ENCODE results near the gene TOM1L2. TPM values are rescaled to one million over a fixed set of nuclear protein-coding genes. Genes with fewer than 3 reads are reported as not detected.

TOM1L2 gene
- total and polyA plus RNA-seq, 2 experiments from 2014 or later, result 25.5 to 31.0 TPM

DNA sequence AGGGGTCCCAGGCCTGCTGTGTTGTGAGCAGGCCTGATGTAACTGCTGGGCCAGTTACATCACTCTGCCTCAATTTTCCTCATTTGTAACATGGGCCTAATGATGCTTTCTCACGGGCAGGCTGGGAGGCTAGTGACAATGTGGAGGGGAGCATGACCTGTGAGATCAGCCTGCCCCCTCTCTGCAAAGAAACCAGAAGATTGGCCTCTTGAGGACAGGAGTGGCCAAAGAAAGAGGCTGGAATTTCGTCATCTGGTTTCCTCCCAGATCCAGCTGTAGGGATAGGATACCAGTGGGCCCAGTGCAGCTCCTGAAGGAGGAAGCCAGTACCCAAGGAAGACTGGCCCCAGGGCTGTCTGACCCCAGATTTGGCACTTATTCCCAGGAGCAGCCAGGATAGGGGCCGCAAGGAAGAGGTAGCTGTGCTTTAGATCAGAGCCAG lies 134.8 kb downstream of the TOM1L2 start:
- no peaks in the 10 kb centered on the region for H3K9me3 ChIP-seq (ENCODE audit: low read depth)
- H4K20me1 ChIP-seq (ENCODE audit: insufficient read depth), result no peaks in the 10 kb centered on the region
- in situ Hi-C loops (cut with MboI), result no loop called here
- no peaks in the 10 kb centered on the region for H3K36me3 ChIP-seq (ENCODE audit: low read depth)
- peak; percentile 87 for DNase-seq
- H3K9me2 ChIP-seq (ENCODE audit: insufficient read depth), result no peaks in the 10 kb centered on the region
- TF ChIP-seq EZH2 (IDR thresholded peaks at IDR 0.05; ENCODE audit: insufficient read depth, poor library complexity, severe bottlenecking) (no peak), EZH2phosphoT487 (IDR thresholded peaks at IDR 0.05; ENCODE audit: insufficient read depth, low read depth) (no peak)
- peaks cover 38% of the 10 kb centered on the region for H3K4me1 ChIP-seq (ENCODE audit: insufficient read depth)
- peak overlapping the region; percentile 79 for H3K4me3 ChIP-seq
- peak overlapping the region; percentile 86 for H3K4me2 ChIP-seq (ENCODE audit: unreplicated experiment)
- peaks cover 38% of the 10 kb centered on the region for H3F3A ChIP-seq (ENCODE audit: insufficient read depth)
- H3K27me3 ChIP-seq (replicated peaks; ENCODE audit: insufficient read depth), result no peaks in the 10 kb centered on the region
- whole genome bisulfite sequencing, 2 experiments (ENCODE audit: low coverage in 1 of 2, low lambda C conversion rate in 2 of 2, missing lambda C conversion rate in 2 of 2), result 17 to 29% methylated on average over 3 of the region's 3 CpGs
- H2AFZ ChIP-seq, result peak overlapping the region; percentile 16
- peak overlapping the region; percentile 93 for H3K9ac ChIP-seq
- H3K27ac ChIP-seq, result peak overlapping the region; percentile 95
- H3K79me2 ChIP-seq (ENCODE audit: insufficient read depth), result peaks cover 34% of the 10 kb centered on the region

DNA sequence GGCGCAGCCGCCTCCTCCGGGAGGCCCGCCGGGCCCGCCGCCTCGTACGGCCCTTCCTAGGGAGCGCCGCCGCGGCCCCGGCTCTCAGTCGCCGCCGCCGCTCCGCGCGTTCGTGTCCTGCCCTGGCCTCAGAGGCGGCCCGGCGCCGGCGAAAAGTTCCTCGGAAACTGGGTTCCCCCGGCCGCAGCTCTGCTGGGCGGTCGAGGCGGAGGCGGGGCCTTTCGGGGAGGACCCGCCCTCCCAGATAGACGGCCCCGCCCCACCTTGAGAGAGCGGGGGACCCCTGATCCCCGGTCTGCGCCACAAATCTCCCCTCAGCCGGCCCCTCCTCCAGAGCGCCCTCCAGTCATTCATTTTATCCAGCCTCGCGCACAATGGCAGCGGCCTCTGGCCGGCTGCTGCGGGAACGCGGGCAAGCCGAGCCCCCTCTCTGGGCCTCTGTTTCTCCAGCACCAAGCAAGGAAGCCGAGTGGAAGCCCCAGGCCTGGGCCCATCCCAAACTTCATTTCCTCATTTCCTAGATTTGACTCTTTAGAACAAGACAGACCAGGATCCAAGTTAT lies 135.3 kb downstream of the TOM1L2 start, which contains the start of gene SREBF1:
TSS of gene SREBF1 (minus strand) at position 169 of the 562 bp plus-strand sequence. CDS start 169 bp downstream, outside the sequence.
- Histone ChIP-seq H3K27me3 (replicated peaks; ENCODE audit: insufficient read depth) (no peaks in the 10 kb centered on the region), H2AFZ (peak within 1 kb of the TSS; percentile 70), H3K9me2 (ENCODE audit: insufficient read depth) (no peaks in the 10 kb centered on the region), H3K79me2 (ENCODE audit: insufficient read depth) (peaks cover 39% of the 10 kb centered on the region), H3K36me3 (ENCODE audit: low read depth) (no peaks in the 10 kb centered on the region), H3K4me2 (ENCODE audit: unreplicated experiment) (peak within 1 kb of the TSS; percentile 86), H3K9me3 (ENCODE audit: low read depth) (no peaks in the 10 kb centered on the region), H3F3A (ENCODE audit: insufficient read depth) (peaks cover 38% of the 10 kb centered on the region), H3K4me1 (ENCODE audit: insufficient read depth) (peaks cover 38% of the 10 kb centered on the region), H3K4me3 (peak within 1 kb of the TSS; percentile 79), H3K9ac (peak within 1 kb of the TSS; percentile 93), H4K20me1 (ENCODE audit: insufficient read depth) (no peaks in the 10 kb centered on the region), H3K27ac (peak within 1 kb of the TSS; percentile 95)
- no peak for TF ChIP-seq EZH2 (IDR thresholded peaks at IDR 0.05; ENCODE audit: insufficient read depth, poor library complexity, severe bottlenecking)
- TF ChIP-seq EZH2phosphoT487 (IDR thresholded peaks at IDR 0.05; ENCODE audit: insufficient read depth, low read depth), result no peak
- in situ Hi-C loops (cut with MboI), result no loop called here
- WGBS, 2 experiments (ENCODE audit: low coverage in 1 of 2, low lambda C conversion rate in 2 of 2, missing lambda C conversion rate in 2 of 2), result 6% methylated on average over 29 to 45 of the region's 52 CpGs
- DNase-seq, result peak; percentile 81

DNA sequence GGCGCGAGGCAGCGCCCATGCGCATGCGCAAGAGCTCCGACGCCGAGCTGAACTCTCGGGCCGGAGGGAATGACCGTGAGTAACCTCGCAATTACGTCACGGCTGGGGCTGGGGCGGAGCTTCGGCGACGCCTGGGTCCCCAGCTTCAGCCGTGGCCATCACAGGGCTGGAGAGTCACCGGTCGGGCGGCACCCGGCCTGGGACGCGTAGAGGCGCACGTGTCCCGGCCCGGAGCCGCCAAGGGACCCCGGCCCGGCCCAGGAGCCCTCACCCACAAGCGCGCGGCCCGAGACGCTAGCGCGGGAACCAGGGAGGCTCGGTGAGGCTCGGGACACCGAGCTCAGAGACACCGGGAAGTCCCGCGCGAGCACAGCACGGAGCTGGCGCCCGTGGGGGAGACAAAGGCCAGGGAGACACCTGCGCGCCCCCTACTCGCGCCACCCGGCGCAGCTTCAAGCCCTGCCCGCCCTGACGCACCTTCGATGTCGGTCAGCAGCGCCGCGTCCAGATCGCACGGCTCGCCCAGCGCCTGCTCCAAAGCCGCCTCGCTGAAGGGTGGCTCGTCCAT lies 135.9 kb downstream of the TOM1L2 start:
- peak overlapping the region; percentile 79 for H3K4me3 ChIP-seq
- 1 to 3% methylated on average over 56 to 67 of the region's 69 CpGs for whole genome bisulfite sequencing, 2 experiments (ENCODE audit: low coverage in 1 of 2, low lambda C conversion rate in 2 of 2, missing lambda C conversion rate in 2 of 2)
- H2AFZ ChIP-seq, result peak overlapping the region; percentile 70; the same call in 1 of the 2 replicates
- in situ Hi-C loops (cut with MboI), result no loop called here
- H3K79me2 ChIP-seq (ENCODE audit: insufficient read depth), result peaks cover 44% of the 10 kb centered on the region
- no peaks in the 10 kb centered on the region for H3K27me3 ChIP-seq (replicated peaks; ENCODE audit: insufficient read depth)
- no peaks in the 10 kb centered on the region for H4K20me1 ChIP-seq (ENCODE audit: insufficient read depth)
- H3K4me1 ChIP-seq (ENCODE audit: insufficient read depth), result peaks cover 37% of the 10 kb centered on the region
- H3K36me3 ChIP-seq (ENCODE audit: low read depth), result no peaks in the 10 kb centered on the region
- no peaks in the 10 kb centered on the region for H3K9me2 ChIP-seq (ENCODE audit: insufficient read depth)
- TF ChIP-seq EZH2phosphoT487 (IDR thresholded peaks at IDR 0.05; ENCODE audit: insufficient read depth, low read depth) (no peak), EZH2 (IDR thresholded peaks at IDR 0.05; ENCODE audit: insufficient read depth, poor library complexity, severe bottlenecking) (no peak)
- H3F3A ChIP-seq (ENCODE audit: insufficient read depth), result peaks cover 34% of the 10 kb centered on the region
- peak overlapping the region; percentile 86 for H3K4me2 ChIP-seq (ENCODE audit: unreplicated experiment)
- peak overlapping the region; percentile 95 for H3K27ac ChIP-seq
- H3K9me3 ChIP-seq (ENCODE audit: low read depth), result no peaks in the 10 kb centered on the region
- H3K9ac ChIP-seq, result peak overlapping the region; percentile 93
- peak; percentile 97 for DNase-seq

DNA sequence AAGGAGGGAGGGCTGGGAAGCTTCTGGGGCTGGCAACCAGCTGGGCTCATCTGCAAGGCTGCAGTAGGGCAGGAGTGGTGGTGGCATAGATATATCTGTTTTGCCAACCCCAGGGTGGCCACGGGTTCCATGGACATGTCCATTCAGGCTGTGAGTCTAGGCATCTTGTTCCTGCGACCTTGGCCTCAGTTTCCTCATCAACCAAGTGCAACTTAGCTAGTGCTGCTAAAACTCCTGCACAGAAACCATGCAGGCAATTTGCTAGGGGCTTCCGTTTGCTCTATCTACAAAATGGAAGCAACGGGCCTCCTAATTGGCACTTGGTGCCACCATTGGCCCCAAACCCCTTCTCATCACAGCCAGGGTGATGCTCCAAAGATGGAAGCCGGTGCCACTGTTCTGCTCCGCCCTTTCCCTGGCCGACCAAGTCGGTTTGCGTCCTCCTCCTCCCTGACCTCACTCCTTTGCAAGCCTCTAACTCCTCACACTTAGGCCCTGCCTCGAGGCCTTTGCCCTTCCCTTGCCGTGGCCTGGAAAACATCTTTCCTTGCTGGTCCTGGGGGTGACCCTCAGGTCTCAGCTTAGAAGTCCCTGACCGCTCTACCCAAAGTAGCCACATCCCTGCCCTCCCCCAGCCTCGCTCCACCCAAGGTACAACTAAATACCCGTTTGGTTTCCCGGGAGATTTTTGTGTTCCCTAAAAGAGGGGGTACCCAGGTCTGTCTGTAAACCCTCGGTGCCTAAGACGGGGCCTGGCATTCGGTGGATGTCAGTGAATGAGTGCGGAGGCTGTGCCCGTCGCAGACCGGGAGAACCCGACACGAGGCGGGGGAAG lies 136.6 kb downstream of the TOM1L2 start:
- H2AFZ ChIP-seq, result peak overlapping the region; percentile 70
- no peaks in the 10 kb centered on the region for H3K9me3 ChIP-seq (ENCODE audit: low read depth)
- peaks cover 51% of the 10 kb centered on the region for H3K79me2 ChIP-seq (ENCODE audit: insufficient read depth)
- no peaks in the 10 kb centered on the region for H3K27me3 ChIP-seq (replicated peaks; ENCODE audit: insufficient read depth)
- DNase-seq, result peak; percentile 55
- peak overlapping the region; percentile 79 for H3K4me3 ChIP-seq
- 9 to 13% methylated on average over 25 of the region's 25 CpGs for WGBS, 2 experiments (ENCODE audit: low coverage in 1 of 2, low lambda C conversion rate in 2 of 2, missing lambda C conversion rate in 2 of 2)
- peak overlapping the region; percentile 86 for H3K4me2 ChIP-seq (ENCODE audit: unreplicated experiment)
- no peak for TF ChIP-seq EZH2 (IDR thresholded peaks at IDR 0.05; ENCODE audit: insufficient read depth, poor library complexity, severe bottlenecking)
- TF ChIP-seq EZH2phosphoT487 (IDR thresholded peaks at IDR 0.05; ENCODE audit: insufficient read depth, low read depth), result no peak
- peaks cover 31% of the 10 kb centered on the region for H3K4me1 ChIP-seq (ENCODE audit: insufficient read depth)
- no peaks in the 10 kb centered on the region for H3K36me3 ChIP-seq (ENCODE audit: low read depth)
- H3K27ac ChIP-seq, result peak overlapping the region; percentile 95
- in situ Hi-C loops (cut with MboI), result no loop called here
- no peaks in the 10 kb centered on the region for H4K20me1 ChIP-seq (ENCODE audit: insufficient read depth)
- peak overlapping the region; percentile 93 for H3K9ac ChIP-seq
- no peaks in the 10 kb centered on the region for H3K9me2 ChIP-seq (ENCODE audit: insufficient read depth)
- peaks cover 28% of the 10 kb centered on the region for H3F3A ChIP-seq (ENCODE audit: insufficient read depth)
